Smooth muscle cell (in vitro differentiated cells): ENCODE results near the gene TNKS1BP1. TPM values are rescaled to one million over a fixed set of nuclear protein-coding genes. Genes with fewer than 3 reads are reported as not detected.

Source experiments
- DNase-seq: peaks from one replicate; lab custom pipeline; 2025; ENCODE audit not compliant: unreplicated experiment; lab: John Stamatoyannopoulos, UW
- H2AFZ ChIP-seq: fragments of 200-600 bp; sonication (generic); 2 replicates; pipeline ENCODE4 v1.6.0; 2016; ENCODE audit warnings: antibody characterized with exemption, low read depth, mild to moderate bottlenecking
- H3F3A ChIP-seq: fragments of 200-600 bp; sonication (generic); 2 replicates; pipeline ENCODE4 v1.6.0; 2017; ENCODE audit warnings: antibody characterized with exemption, low read depth
- H3K27ac ChIP-seq: fragments of 200-600 bp; sonication (generic); 2 replicates; pipeline ENCODE4 v1.5.1; 2016; ENCODE audit warnings: low read depth, mild to moderate bottlenecking
- H3K27me3 ChIP-seq: fragments of 200-600 bp; sonication (generic); 2 replicates; pipeline ENCODE4 v1.6.1; 2016; ENCODE audit warnings: low read depth, mild to moderate bottlenecking
- H3K36me3 ChIP-seq: fragments of 200-600 bp; sonication (generic); 2 replicates; pipeline ENCODE4 v1.5.1; 2016; ENCODE audit warnings: low read depth
- H3K4me1 ChIP-seq: fragments of 200-600 bp; sonication (generic); 2 replicates; pipeline ENCODE4 v1.5.1; 2016; ENCODE audit warnings: low read depth
- H3K4me2 ChIP-seq: fragments of 200-600 bp; sonication (generic); 2 replicates; pipeline ENCODE4 v1.6.0; 2016; ENCODE audit warnings: mild to moderate bottlenecking
- H3K4me3 ChIP-seq: fragments of 200-600 bp; sonication (generic); 2 replicates; pipeline ENCODE4 v1.5.1; 2016; ENCODE audit warnings: mild to moderate bottlenecking
- H3K79me2 ChIP-seq: fragments of 200-600 bp; sonication (generic); 2 replicates; pipeline ENCODE4 v1.6.0; 2016; ENCODE audit warnings: low read depth, mild to moderate bottlenecking
- H3K9ac ChIP-seq: fragments of 200-600 bp; sonication (generic); 2 replicates; pipeline ENCODE4 v1.6.0; 2016; ENCODE audit warnings: low read depth
- H3K9me3 ChIP-seq: fragments of 200-600 bp; sonication (generic); replicated peaks from 2 replicates; pipeline ENCODE4 v1.5.1; 2016; ENCODE audit warnings: low read depth
- H4K20me1 ChIP-seq: fragments of 200-600 bp; sonication (generic); 2 replicates; pipeline ENCODE4 v1.6.0; 2016; ENCODE audit warnings: low read depth
- WGBS: methylation state at CpG from one replicate; pipeline ENCODE4 v1.1.7; 2016; ENCODE audit warnings: low lambda C conversion rate; 5-methylcytosine and 5-hydroxymethylcytosine counted together
- polyA plus RNA-seq: library from polyadenylated mRNA; unstranded; fragments of >200 nt; fragmentation: Nextera tagmentation; extraction: Ambion mirVana; gene quantifications from 2 replicates; pipeline ENCODE4 v1.2.1, GENCODE V29; 2016
- total RNA-seq: library from RNA; depleted of rRNA; stranded (reverse); fragments of >200 nt; gene quantifications from 2 replicates; pipeline ENCODE4 v1.2.3, GENCODE V29; 2014
- TF ChIP-seq, protein P1 (sequence below): fragments of 200-600 bp; sonication (generic); IDR thresholded peaks from 2 replicates; pipeline ENCODE4 v1.5.1; 2017; ENCODE audit warnings: borderline replicate concordance, mild to moderate bottlenecking, antibody characterized with exemption; ENCODE audit not compliant: insufficient read depth, poor library complexity, severe bottlenecking

The TNKS1BP1 gene
- total and polyA plus RNA-seq, 2 experiments from 2014 or later = 46.3 to 86.3 TPM

DNA sequence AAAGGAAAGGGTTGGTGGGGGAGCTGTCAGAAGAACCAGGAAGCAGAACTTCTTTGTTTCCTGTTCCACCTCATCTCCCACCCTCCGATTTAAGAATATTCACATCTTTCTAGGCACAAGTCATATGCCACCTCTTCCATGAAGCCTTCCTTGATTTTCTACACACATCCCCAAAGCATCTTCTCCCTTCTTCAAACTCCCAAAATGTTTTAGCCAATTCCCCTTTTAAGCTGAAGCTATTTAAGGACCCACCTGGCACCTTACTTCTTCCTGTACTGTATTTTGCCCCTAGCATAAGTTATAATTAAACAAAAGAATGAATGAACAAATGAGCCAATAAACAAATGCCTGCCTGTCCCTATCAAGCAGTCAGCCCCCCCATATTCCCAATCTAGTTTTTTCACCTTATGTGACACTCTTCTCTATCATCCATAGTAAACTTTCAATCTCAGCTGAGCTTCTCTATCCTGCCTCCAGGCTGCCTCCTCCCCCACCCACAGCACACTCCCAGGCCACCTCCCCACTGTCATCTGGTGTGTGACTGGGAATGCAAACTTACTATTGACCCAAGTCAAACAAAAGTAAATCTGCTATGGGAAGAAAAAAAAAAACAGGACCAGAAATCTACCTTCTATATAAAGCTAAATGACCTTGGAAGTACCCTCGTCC lies 3.9 kb downstream of the TNKS1BP1 start:
- DNase-seq = no peak
- TF ChIP-seq, protein P1, sequence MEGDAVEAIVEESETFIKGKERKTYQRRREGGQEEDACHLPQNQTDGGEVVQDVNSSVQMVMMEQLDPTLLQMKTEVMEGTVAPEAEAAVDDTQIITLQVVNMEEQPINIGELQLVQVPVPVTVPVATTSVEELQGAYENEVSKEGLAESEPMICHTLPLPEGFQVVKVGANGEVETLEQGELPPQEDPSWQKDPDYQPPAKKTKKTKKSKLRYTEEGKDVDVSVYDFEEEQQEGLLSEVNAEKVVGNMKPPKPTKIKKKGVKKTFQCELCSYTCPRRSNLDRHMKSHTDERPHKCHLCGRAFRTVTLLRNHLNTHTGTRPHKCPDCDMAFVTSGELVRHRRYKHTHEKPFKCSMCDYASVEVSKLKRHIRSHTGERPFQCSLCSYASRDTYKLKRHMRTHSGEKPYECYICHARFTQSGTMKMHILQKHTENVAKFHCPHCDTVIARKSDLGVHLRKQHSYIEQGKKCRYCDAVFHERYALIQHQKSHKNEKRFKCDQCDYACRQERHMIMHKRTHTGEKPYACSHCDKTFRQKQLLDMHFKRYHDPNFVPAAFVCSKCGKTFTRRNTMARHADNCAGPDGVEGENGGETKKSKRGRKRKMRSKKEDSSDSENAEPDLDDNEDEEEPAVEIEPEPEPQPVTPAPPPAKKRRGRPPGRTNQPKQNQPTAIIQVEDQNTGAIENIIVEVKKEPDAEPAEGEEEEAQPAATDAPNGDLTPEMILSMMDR = no peak
- peak overlapping the region; percentile 100 for H3K4me2 ChIP-seq
- H3K9ac ChIP-seq = no peak overlapping the region
- peak overlapping the region; percentile 91 for H3K27ac ChIP-seq
- H3K9me3 ChIP-seq = no peaks in the 10 kb centered on the region
- WGBS = 73% methylated on average over 2 of the region's 2 CpGs
- H2AFZ ChIP-seq = no peak overlapping the region
- peaks cover 67% of the 10 kb centered on the region for H4K20me1 ChIP-seq
- H3K4me3 ChIP-seq = peak overlapping the region; percentile 95
- H3F3A ChIP-seq = peaks cover 27% of the 10 kb centered on the region
- H3K79me2 ChIP-seq = peaks cover 73% of the 10 kb centered on the region
- H3K27me3 ChIP-seq = no peaks in the 10 kb centered on the region
- H3K36me3 ChIP-seq = no peaks in the 10 kb centered on the region
- H3K4me1 ChIP-seq = peaks cover 34% of the 10 kb centered on the region

DNA sequence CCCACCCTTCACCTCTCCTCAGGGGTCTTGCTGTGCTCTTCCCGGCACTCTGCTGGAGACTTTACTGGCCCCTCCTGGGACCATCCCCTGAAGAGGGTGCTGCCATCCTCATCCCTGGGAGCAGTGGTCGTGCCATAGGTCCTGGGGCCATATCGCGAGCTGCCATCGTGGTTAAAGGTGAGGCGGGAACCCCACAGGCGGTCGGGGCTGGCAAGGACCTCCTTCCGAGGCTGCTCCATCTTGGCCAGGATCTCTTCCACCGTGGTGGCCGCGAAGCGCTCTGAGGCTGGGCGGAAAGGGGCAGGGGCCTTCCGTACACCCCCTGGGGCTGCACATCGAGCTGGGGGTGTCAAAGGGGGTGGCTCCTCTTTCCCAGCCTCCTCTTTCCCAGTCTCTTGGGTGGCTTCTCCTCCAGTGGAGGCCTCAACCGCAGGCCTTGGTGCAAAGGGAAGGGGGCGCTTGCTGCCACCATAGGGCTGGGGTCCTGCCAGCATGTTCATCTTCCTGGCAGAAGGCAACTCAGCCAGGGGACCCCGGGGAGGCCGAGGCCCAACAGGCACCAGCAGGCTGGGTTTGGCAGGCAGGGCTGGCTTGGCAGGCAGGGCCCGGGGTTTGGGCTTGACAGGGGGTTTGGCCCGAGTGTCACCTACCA lies 4.6 kb downstream of the TNKS1BP1 start:
- Histone ChIP-seq H3K4me3 (no peak overlapping the region), H3K27me3 (no peaks in the 10 kb centered on the region), H3F3A (peaks cover 20% of the 10 kb centered on the region), H2AFZ (no peak overlapping the region), H3K4me2 (no peak overlapping the region), H3K27ac (no peak overlapping the region), H3K4me1 (peaks cover 28% of the 10 kb centered on the region), H3K9ac (no peak overlapping the region), H4K20me1 (peaks cover 74% of the 10 kb centered on the region), H3K9me3 (no peaks in the 10 kb centered on the region), H3K36me3 (no peaks in the 10 kb centered on the region), H3K79me2 (peaks cover 77% of the 10 kb centered on the region)
- TF ChIP-seq, protein P1 = no peak
- DNase-seq = no peak
- 98% methylated on average over 22 of the region's 22 CpGs for WGBS

DNA sequence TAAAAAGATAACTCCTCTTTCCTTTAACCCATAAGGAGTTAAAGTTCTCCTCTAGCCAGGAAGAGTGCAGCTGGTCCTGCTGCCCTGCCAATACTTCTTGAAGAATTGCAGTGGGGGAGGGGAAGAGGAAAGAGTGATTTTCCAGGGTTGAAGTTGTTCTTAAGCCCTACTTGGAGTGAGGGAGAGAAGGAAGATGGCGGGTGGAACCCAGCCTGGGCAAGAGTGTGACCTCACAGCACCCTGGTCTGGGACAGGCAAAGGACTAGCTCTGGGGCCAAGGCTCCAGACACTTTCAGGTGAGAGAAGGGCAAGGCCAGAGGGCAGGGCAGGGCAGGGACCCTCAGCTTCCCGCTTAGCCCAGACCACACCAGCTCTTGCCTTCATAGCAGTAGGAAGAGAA lies 6.6 kb downstream of the TNKS1BP1 start:
- Histone ChIP-seq H3K36me3 (no peaks in the 10 kb centered on the region), H3K4me1 (peaks cover 20% of the 10 kb centered on the region), H3K79me2 (peaks cover 66% of the 10 kb centered on the region), H3K4me2 (no peak overlapping the region), H3K4me3 (no peak overlapping the region), H3K9me3 (no peaks in the 10 kb centered on the region), H3K27ac (no peak overlapping the region), H3K27me3 (no peaks in the 10 kb centered on the region), H3K9ac (no peak overlapping the region), H2AFZ (no peak overlapping the region), H4K20me1 (peaks cover 87% of the 10 kb centered on the region), H3F3A (peaks cover 17% of the 10 kb centered on the region)
- 95% methylated on average over 2 of the region's 2 CpGs for WGBS
- DNase-seq = no peak
- TF ChIP-seq, protein P1 = no peak

DNA sequence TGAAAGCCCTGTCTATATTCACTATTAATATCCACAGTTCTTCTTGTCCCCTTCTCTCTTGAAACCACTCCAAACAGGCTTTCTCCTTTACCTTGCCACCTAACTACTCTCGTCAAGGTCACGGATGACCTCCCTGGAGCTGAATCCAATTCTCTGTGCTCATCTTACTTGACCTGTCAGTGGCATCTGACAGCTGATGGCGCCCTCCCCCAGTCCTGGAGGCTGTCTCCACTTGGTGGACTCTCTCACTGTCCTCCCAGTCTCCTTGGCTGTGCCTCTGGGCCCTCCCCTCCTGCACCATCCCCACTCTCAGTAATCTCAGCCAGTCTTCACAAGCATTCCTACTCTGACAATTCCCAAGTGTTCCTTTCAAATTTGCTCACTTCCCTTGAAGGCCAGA lies 8.7 kb downstream of the TNKS1BP1 start:
- H4K20me1 ChIP-seq = peaks cover 94% of the 10 kb centered on the region
- TF ChIP-seq, protein P1 = no peak

More for the DNA sequence above, 8.7 kb downstream of the TNKS1BP1 start:
- Histone ChIP-seq H3K9ac (no peak overlapping the region), H3K4me3 (no peak overlapping the region), H2AFZ (no peak overlapping the region), H3K9me3 (no peaks in the 10 kb centered on the region), H3K79me2 (peaks cover 56% of the 10 kb centered on the region), H3K27ac (peak overlapping the region; percentile 5), H3K36me3 (no peaks in the 10 kb centered on the region), H3K4me2 (no peak overlapping the region), H3K27me3 (no peaks in the 10 kb centered on the region), H3F3A (peaks cover 23% of the 10 kb centered on the region), H3K4me1 (peaks cover 8% of the 10 kb centered on the region)
- 81% methylated on average over 3 of the region's 3 CpGs for WGBS
- no peak for DNase-seq
